Hepatocyte (in vitro differentiated cells): ENCODE data around the gene PSMF1. TPM values are rescaled to one million over a fixed set of nuclear protein-coding genes. Genes with fewer than 3 reads are reported as not detected.

ENCODE experiments used
- DNase-seq: peaks from one replicate; pipeline ENCODE4 v3.0.0-alpha.2; 2016; ENCODE audit warnings: low spot score
- H2AFZ ChIP-seq: fragments of 200-600 bp; sonication (generic); 2 replicates; pipeline ENCODE4 v1.6.0; 2016; ENCODE audit warnings: antibody characterized with exemption, mild to moderate bottlenecking
- H3K27ac ChIP-seq: fragments of 200-600 bp; sonication (generic); 2 replicates; pipeline ENCODE4 v1.5.1; 2016; ENCODE audit warnings: mild to moderate bottlenecking
- H3K27me3 ChIP-seq: fragments of 200-600 bp; sonication (generic); 2 replicates; pipeline ENCODE4 v1.6.1; 2016
- H3K36me3 ChIP-seq: fragments of 200-600 bp; sonication (generic); replicated peaks from 2 replicates; pipeline ENCODE4 v1.5.1; 2016; ENCODE audit warnings: low read depth; ENCODE audit not compliant: insufficient read depth
- H3K4me1 ChIP-seq: fragments of 200-600 bp; sonication (generic); 2 replicates; pipeline ENCODE4 v1.5.1; 2016; ENCODE audit warnings: mild to moderate bottlenecking, moderate library complexity; ENCODE audit not compliant: insufficient read depth
- H3K4me2 ChIP-seq: fragments of 200-600 bp; sonication (generic); 2 replicates; pipeline ENCODE4 v1.6.0; 2016
- H3K4me3 ChIP-seq: fragments of 200-600 bp; sonication (generic); 2 replicates; pipeline ENCODE4 v1.5.1; 2016; ENCODE audit warnings: mild to moderate bottlenecking
- H3K79me2 ChIP-seq: fragments of 200-600 bp; sonication (generic); 2 replicates; pipeline ENCODE4 v1.6.0; 2017; ENCODE audit warnings: mild to moderate bottlenecking
- H3K9me2 ChIP-seq: fragments of 200-600 bp; sonication (generic); replicated peaks from 2 replicates; pipeline ENCODE4 v1.6.0; 2017; ENCODE audit warnings: mild to moderate bottlenecking; ENCODE audit not compliant: insufficient read depth
- H3K9me3 ChIP-seq: fragments of 200-600 bp; sonication (generic); 2 replicates; pipeline ENCODE4 v1.5.1; 2016; ENCODE audit warnings: low read depth, mild to moderate bottlenecking
- H4K20me1 ChIP-seq: fragments of 200-600 bp; sonication (generic); 2 replicates; pipeline ENCODE4 v1.6.0; 2016; ENCODE audit warnings: mild to moderate bottlenecking; ENCODE audit not compliant: insufficient read depth, poor library complexity, severe bottlenecking
- EZH2 ChIP-seq: fragments of 200-600 bp; sonication (generic); IDR thresholded peaks from 2 replicates; pipeline ENCODE4 v1.6.1; 2016; ENCODE audit warnings: antibody characterized with exemption, mild to moderate bottlenecking, borderline replicate concordance
- EZH2phosphoT487 ChIP-seq: fragments of 200-600 bp; sonication (generic); IDR thresholded peaks from one replicate; pipeline ENCODE4 v1.6.1; 2018; ENCODE audit warnings: antibody characterized with exemption, mild to moderate bottlenecking, low read depth, moderate library complexity; ENCODE audit not compliant: unreplicated experiment, severe bottlenecking
- WGBS: methylation state at CpG from one replicate; pipeline ENCODE4 v1.1.6; 2016; ENCODE audit warnings: low lambda C conversion rate; ENCODE audit errors: missing lambda C conversion rate; 5-methylcytosine and 5-hydroxymethylcytosine counted together
- polyA plus RNA-seq: library from polyadenylated mRNA; unstranded; fragments of >200 nt; fragmentation: Nextera tagmentation; extraction: Ambion mirVana; gene quantifications from 2 replicates; pipeline ENCODE4 v1.2.1, GENCODE V29; 2016
- total RNA-seq: library from RNA; depleted of rRNA; stranded (reverse); fragments of >200 nt; gene quantifications from 2 replicates; pipeline ENCODE4 v1.2.3, GENCODE V29; 2014
- TF ChIP-seq, protein P1 (sequence below): fragments of 200-600 bp; sonication (generic); IDR thresholded peaks from 2 replicates; pipeline ENCODE4 v1.5.1; 2016; ENCODE audit warnings: antibody characterized with exemption, mild to moderate bottlenecking; ENCODE audit not compliant: poor library complexity

PSMF1 gene
- total and polyA plus RNA-seq, 2 experiments from 2014 or later = 97.3 to 126 TPM

DNA sequence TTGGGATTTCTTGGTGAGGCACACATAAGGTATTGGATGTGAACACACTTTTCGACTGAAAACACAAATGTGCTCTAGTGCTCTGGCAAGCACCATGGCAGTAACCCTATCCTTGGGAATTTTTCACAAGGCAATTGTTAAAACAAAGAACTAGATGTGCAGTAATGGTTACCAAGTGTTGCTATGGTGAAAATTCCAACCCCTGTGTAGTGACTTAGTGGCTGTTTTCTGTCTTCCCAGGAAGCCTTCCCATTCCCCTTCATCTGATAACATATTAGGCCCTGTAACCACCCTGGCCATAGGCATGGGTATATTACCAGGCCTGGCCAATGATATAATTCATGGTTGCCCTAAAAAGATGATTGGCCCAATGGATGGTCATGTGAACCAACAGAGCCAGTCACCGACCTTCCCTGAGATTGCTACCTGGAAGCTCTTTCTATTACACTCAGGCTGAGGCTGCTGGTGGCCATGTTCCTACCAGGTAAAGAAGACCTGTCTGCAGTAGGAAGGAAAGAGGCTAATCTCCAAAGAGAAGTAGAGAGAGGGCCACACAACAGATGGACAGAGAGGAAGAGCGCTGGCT lies 89.0 kb downstream of the PSMF1 start:
- Histone ChIP-seq H3K36me3 (no peaks in the 10 kb centered on the region), H3K27ac (no peak overlapping the region), H3K4me2 (no peak overlapping the region), H3K4me1 (no peaks in the 10 kb centered on the region), H4K20me1 (no peaks in the 10 kb centered on the region), H3K9me3 (no peaks in the 10 kb centered on the region), H3K27me3 (no peaks in the 10 kb centered on the region), H2AFZ (no peak overlapping the region), H3K4me3 (no peak overlapping the region), H3K9me2 (no peaks in the 10 kb centered on the region), H3K79me2 (no peaks in the 10 kb centered on the region)
- TF ChIP-seq, protein P1, sequence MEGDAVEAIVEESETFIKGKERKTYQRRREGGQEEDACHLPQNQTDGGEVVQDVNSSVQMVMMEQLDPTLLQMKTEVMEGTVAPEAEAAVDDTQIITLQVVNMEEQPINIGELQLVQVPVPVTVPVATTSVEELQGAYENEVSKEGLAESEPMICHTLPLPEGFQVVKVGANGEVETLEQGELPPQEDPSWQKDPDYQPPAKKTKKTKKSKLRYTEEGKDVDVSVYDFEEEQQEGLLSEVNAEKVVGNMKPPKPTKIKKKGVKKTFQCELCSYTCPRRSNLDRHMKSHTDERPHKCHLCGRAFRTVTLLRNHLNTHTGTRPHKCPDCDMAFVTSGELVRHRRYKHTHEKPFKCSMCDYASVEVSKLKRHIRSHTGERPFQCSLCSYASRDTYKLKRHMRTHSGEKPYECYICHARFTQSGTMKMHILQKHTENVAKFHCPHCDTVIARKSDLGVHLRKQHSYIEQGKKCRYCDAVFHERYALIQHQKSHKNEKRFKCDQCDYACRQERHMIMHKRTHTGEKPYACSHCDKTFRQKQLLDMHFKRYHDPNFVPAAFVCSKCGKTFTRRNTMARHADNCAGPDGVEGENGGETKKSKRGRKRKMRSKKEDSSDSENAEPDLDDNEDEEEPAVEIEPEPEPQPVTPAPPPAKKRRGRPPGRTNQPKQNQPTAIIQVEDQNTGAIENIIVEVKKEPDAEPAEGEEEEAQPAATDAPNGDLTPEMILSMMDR = no peak
- TF ChIP-seq EZH2 = no peak
- no peak for DNase-seq
- 91% methylated on average over 3 of the region's 3 CpGs for WGBS

DNA sequence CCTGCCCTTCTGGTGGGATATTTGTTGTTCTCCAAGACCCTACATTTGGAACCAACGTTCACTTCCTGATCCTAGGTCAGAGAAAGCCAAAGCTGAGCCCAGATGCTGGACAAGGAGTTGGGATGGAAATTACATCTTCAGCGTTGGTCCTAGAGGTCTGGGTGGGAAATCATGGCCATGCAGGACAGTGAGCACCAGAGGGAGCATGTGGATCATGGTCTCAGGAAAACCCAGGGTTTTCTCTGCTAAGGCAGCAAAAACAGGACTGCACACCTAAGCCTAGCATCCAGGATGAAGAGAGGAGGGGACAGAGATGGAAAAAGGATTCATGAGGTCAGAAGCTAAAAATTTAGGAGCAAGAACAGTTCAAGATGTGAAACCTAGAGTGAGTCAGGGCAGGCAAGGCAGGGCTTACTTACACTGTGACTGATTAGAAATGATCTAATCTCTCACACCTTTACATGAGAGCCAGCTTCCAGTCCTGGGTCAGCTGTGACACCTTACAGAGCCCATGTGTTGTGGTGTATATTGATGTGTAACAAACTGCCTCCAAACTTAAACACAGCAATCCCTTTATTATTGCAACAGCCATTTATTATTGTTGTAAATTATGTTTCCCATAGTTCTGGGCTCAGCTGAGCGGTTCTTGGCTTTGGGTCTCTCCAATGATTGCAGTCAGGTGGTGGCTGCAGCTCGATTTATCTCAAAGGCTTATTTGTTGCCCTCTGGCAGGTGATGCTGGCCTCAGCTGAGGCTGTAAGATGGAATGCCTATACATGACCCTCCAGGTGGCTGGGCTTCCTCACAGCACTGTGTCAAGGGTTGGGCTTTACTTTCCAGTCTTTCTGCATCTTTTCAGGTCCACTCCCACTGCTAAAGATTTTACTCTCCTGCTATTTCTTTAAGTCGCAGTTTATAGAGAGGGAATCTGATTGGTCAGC lies 91.3 kb downstream of the PSMF1 start:
- no peaks in the 10 kb centered on the region for H3K27me3 ChIP-seq
- no peaks in the 10 kb centered on the region for H3K36me3 ChIP-seq
- H4K20me1 ChIP-seq = no peaks in the 10 kb centered on the region
- TF ChIP-seq EZH2phosphoT487 = no peak
- no peak overlapping the region for H2AFZ ChIP-seq
- H3K79me2 ChIP-seq = no peaks in the 10 kb centered on the region
- H3K27ac ChIP-seq = no peak overlapping the region
- no peaks in the 10 kb centered on the region for H3K4me1 ChIP-seq
- WGBS = 66% methylated on average over 5 of the region's 5 CpGs
- H3K4me3 ChIP-seq = no peak overlapping the region
- DNase-seq = no peak
- H3K9me3 ChIP-seq = no peaks in the 10 kb centered on the region
- no peak overlapping the region for H3K4me2 ChIP-seq
- no peaks in the 10 kb centered on the region for H3K9me2 ChIP-seq

DNA sequence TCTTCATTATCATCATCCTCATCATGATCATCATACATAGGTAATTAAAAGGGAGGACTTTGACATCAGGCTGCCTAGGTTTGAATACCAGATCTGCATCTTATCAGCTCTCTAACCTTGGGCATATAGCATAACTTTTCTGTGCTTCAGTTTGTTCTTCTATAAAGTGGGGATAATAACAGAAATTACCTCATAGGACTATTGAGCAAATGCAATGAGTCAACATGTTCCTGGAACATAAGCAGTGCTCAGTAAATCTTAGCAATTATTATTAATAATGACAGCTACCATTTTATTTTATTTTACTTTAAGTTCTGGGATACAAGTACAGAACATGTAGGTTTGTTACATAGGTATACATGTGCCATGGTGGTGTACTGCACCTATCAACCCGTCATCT lies 92.1 kb downstream of the PSMF1 start:
- H3K79me2 ChIP-seq = no peaks in the 10 kb centered on the region
- H2AFZ ChIP-seq = no peak overlapping the region
- no peaks in the 10 kb centered on the region for H3K27me3 ChIP-seq
- WGBS = 100% methylated on average over 1 of the region's 1 CpG
- no peak for DNase-seq
- H3K4me1 ChIP-seq = no peaks in the 10 kb centered on the region
- H3K4me2 ChIP-seq = no peak overlapping the region
- H3K9me2 ChIP-seq = no peaks in the 10 kb centered on the region
- no peak overlapping the region for H3K4me3 ChIP-seq
- no peaks in the 10 kb centered on the region for H4K20me1 ChIP-seq
- TF ChIP-seq EZH2phosphoT487 (no peak), EZH2 (no peak)
- TF ChIP-seq, protein P1 = no peak
- no peaks in the 10 kb centered on the region for H3K36me3 ChIP-seq
- no peaks in the 10 kb centered on the region for H3K9me3 ChIP-seq
- no peak overlapping the region for H3K27ac ChIP-seq

DNA sequence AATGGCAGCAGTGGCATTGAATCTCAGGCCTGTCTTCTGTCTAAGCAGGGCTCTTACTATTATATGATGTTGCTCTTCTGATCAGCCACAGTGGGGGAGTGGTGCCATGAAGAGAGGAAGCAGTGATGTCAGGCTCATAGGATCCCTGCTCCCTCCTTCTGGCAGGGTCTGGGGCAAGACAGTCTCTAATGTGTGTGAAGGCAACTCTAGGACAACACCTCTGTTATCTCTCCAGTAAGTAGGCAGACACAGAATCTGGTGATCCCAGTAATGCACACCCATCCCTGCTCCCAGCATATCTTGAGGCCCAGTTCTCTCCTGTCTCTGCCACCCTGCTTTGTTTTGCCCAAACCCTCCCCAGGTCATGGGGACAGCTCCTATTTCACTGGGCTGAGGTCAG lies 93.6 kb downstream of the PSMF1 start:
- no peaks in the 10 kb centered on the region for H4K20me1 ChIP-seq
- H3K27ac ChIP-seq = no peak overlapping the region
- TF ChIP-seq EZH2 = no peak
- no peaks in the 10 kb centered on the region for H3K4me1 ChIP-seq
- H3K4me3 ChIP-seq = no peak overlapping the region
- no peak overlapping the region for H3K4me2 ChIP-seq
- no peaks in the 10 kb centered on the region for H3K27me3 ChIP-seq
- no peaks in the 10 kb centered on the region for H3K79me2 ChIP-seq
- no peak overlapping the region for H2AFZ ChIP-seq
- no peaks in the 10 kb centered on the region for H3K9me2 ChIP-seq
- no peaks in the 10 kb centered on the region for H3K9me3 ChIP-seq
- H3K36me3 ChIP-seq = no peaks in the 10 kb centered on the region
- DNase-seq = no peak
